IPS-NIHi7 (cell line): ENCODE measurements around the gene DCANP1.

Experiments
- DNase-seq: peaks from one replicate; pipeline ENCODE4 v3.0.0; 2012; ENCODE audit warnings: mixed read lengths; ENCODE audit errors: extremely low spot score

DCANP1 gene

GRCh38 chr5:135480511-135480910 lies 33.4 kb upstream of the DCANP1 start:
- no peak for DNase-seq

DNA sequence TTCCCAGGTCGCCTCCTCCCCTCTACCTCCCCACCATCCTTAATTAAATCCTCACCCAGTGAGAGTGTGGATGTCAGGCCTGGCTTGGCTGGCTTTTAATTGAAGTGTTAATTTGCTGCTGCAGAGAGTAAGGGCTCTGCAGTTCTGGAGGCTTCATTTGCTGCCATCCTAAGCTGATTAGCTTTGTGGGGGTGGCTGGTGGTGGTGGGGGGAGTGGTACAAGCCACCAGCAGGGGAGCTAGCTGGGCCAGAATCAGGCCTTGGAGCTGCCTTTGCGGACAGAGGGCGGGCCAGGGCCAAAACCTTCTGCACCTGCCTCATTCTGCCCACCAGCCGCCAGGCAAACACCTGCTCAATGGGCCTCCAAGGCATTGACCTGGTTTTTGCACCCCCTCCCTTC lies 31.8 kb upstream of the DCANP1 start:
- DNase-seq: peak; percentile 33

DNA sequence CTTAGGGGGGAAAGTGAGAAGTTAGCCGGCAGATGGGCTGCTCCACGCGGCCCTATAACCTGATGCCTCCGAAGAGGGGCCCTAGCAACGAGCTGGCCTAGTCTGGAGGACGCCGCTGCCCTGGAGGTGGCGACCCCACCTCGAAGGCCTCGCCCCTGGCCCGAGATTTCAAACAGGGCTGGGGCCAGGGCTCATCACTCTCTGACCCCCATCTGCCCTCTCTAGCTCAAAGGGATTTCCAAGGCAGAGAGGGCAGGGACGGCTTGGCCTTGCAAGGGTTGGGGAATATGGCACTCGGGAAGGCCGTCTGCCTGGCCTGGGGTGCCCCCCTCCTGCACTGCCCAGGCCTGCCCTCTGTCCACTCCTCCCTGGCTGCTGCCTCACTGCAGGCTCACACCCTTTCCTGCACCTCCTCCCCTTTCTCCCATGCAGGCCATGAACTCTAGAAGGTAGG lies 30.5 kb upstream of the DCANP1 start:
- DNase-seq: peak; percentile 27

DNA sequence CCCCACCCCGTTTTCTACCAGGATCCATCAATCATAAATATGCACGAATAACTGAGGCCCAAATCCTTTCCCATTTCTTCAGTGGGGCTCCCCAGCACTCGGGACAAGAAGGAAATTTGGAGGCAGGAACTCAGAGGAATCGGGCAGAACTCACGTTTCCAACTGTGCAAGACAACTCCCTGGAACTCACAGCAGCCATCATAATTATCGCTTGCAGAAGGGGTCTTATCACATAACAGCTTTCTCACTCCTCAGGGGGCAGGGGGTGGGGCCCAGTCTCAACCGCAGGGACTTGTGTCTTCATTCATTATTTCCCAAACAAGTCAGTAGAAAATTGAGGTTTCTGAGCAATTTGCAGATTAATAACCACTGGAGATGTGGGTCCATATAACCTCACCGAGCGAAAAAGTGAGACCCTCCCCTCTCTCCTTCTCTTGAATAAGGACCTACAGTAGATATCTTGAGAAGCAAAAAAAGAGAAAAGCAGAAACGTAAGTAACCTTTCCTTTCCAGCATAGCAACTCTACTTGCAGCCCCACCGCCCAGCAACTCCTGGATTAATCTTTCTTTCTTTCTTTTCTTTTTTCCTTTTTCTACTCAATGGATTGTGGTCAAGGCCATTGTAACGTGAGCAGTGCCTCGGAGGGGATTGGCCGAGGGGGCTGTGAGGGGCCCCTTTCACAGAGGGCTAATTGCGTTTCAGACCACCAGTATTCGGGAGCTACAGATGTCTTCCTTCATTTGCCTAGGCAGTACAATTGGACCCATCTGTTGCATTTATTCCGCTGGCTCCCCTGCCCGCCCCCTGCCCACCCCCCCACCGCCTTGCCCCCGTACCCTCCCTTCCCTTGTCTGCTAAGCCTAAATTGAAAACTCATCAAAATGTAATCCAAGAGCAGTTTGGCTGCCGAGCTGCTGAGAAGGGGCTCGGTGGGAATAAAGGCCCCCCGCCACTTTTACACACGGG lies 29.8 kb upstream of the DCANP1 start:
- no peak for DNase-seq

- DNase-seq: no peak
Observed at GRCh38 chr5:135473956-135474670, 27.0 kb upstream of the DCANP1 start.

- DNase-seq: no peak
Observed at GRCh38 chr5:135472141-135472540, 25.0 kb upstream of the DCANP1 start.

GRCh38 chr5:135471726-135472125 lies 24.6 kb upstream of the DCANP1 start:
- no peak for DNase-seq

DNA sequence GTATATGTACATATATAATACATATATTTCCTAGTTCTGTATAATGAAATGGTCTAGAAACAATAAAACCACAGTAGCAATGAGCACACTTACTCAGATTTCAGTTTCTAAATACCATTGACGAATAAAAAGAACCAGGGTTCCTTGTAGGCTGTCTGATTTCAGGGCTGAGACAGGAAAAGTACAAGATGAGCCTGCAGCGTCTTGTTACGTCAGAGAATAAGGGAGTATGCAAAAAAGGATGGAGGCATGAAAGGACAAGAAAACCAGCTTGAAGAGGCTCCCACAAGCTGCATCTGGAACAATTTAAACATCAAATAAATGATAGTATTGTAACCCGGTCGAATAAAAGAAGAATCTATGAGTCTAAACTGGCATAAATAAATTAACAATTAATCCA lies 22.8 kb upstream of the DCANP1 start:
- no peak for DNase-seq

- DNase-seq: no peak
Observed at GRCh38 chr5:135468541-135468940, 21.4 kb upstream of the DCANP1 start.

- DNase-seq: no peak
Observed at GRCh38 chr5:135467871-135468485, 20.8 kb upstream of the DCANP1 start.

- no peak for DNase-seq
Observed at GRCh38 chr5:135467051-135467625, 20.0 kb upstream of the DCANP1 start.

- peak; percentile 91 for DNase-seq
Observed at GRCh38 chr5:135466178-135467050, 19.3 kb upstream of the DCANP1 start.

GRCh38 chr5:135465391-135466122 lies 18.4 kb upstream of the DCANP1 start:
- DNase-seq: no peak

- DNase-seq: peak; percentile 90
Observed at GRCh38 chr5:135462304-135462703, 15.2 kb upstream of the DCANP1 start.

- DNase-seq: no peak
Observed at GRCh38 chr5:135461481-135462151, 14.5 kb upstream of the DCANP1 start.

DNA sequence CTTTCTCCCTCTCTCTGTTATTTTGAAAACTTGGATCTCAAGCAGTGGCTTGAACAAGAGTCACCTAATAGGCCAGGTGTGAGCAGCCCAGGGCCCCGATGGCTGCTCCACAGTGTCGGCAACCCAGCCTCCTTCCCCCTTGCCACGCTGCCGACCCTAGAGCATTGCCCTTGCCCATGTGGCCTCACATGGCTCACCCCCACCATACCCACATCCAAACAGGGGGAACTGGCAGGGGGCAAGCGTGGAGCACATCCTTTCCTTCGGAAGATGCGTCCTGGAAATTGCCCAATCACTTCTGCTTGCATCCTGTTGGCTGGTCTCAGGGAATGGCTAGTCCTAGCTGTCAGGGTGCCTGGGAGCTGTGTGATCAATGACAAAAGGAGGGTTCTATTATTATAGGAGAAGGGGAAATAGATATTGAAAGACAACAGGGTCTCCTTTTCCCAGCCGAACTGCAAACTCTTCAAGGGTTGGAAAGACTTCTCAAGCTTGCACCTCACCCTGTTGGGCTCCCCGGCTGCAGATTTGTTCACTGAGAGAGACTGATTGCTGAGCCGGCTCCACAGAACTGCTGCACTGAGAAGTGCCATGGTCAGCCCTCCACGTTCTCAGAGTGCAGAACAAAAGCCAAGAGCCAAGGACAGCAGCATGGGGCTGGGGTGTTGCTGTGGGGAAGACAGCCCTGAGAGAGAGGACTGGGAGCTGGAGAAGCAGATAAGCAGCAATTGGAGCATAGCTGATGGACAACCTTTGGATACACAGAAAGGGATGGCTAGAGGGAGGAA lies 13.3 kb upstream of the DCANP1 start:
- DNase-seq: no peak

GRCh38 chr5:135458921-135459331 lies 11.8 kb upstream of the DCANP1 start:
- no peak for DNase-seq

GRCh38 chr5:135458356-135458755 lies 11.2 kb upstream of the DCANP1 start:
- no peak for DNase-seq
